Breast epithelium (tissue), 4 donors: ENCODE results near the gene MICAL2. TPM values are rescaled to one million over a fixed set of nuclear protein-coding genes. Genes with fewer than 3 reads are reported as not detected.

Experiments
- DNase-seq, 2 donors: peaks; one replicate each; pipeline ENCODE4 v3.0.0-alpha.2; 2019; ENCODE audit warnings: low spot score in 2 of 2
- H3K27ac ChIP-seq, 2 donors: fragments of 200-600 bp; sonication (generic) in 1 of 2; one replicate each; pipeline ENCODE4 v1.5.1; 2016 to 2019; ENCODE audit warnings: mild to moderate bottlenecking in 1 of 2
- H3K27me3 ChIP-seq, 2 donors: fragments of 200-600 bp; sonication (generic) in 1 of 2; one replicate each; pipeline versions ENCODE4 v1.5.1 to v1.6.0; 2017 to 2019; ENCODE audit warnings: control low read depth in 1 of 2, mild to moderate bottlenecking in 1 of 2
- H3K36me3 ChIP-seq: fragments of 200-600 bp; one replicate; pipeline ENCODE4 v1.5.1; 2019
- H3K4me1 ChIP-seq, 2 donors: fragments of 200-600 bp; sonication (generic); one replicate each; pipeline ENCODE4 v1.5.1; 2016 to 2019; ENCODE audit warnings: control low read depth in 1 of 2
- H3K4me3 ChIP-seq, 3 donors: fragments of 200-600 bp; sonication (generic); 1 replicate in 2 of 3; 2 replicates in 1 of 3; pipeline ENCODE4 v1.5.1; 2016 to 2019; ENCODE audit warnings: mild to moderate bottlenecking in 3 of 3, moderate library complexity in 2 of 3
- H3K9me3 ChIP-seq, 2 donors: fragments of 200-600 bp; sonication (generic) in 1 of 2; one replicate each; pipeline ENCODE4 v1.5.1; 2016 to 2019; ENCODE audit warnings: control low read depth in 1 of 2
- CTCF ChIP-seq, 3 donors: fragments of 450-650 bp; IDR thresholded peaks; one replicate each; pipeline ENCODE4 v1.5.1; 2016 to 2017; ENCODE audit warnings: antibody characterized with exemption in 3 of 3, mild to moderate bottlenecking in 3 of 3, moderate library complexity in 3 of 3
- POLR2A ChIP-seq: fragments of 450-650 bp; IDR thresholded peaks from one replicate; pipeline ENCODE4 v1.6.1; 2016; ENCODE audit warnings: antibody characterized with exemption, mild to moderate bottlenecking, moderate library complexity
- POLR2AphosphoS5 ChIP-seq, 3 donors: sonication (generic); formaldehyde crosslinking; IDR thresholded peaks; one replicate each; pipeline ENCODE4 v1.6.1; 2017; ENCODE audit warnings: antibody characterized with exemption in 3 of 3
- intact Hi-C: fragments of 100-400 bp; cut with DNase I; formaldehyde crosslinking; loops from one replicate; pipeline ENCODE4 v1.15.1; 2023; ENCODE audit warnings: low total_unique reads
- total RNA-seq, 3 donors: library from RNA; depleted of rRNA; stranded (reverse); fragments of >200 nt; gene quantifications; one replicate each; pipeline ENCODE4 v1.1.0, GENCODE V29; 2016

Gene MICAL2
- total RNA-seq, 3 donors from 2014 or later = 30.9 to 52.4 (median 38.6) TPM

- Histone ChIP-seq H3K36me3 (no peaks in the 10 kb centered on the region), H3K27me3 (no peaks in the 10 kb centered on the region), H3K27ac (peak overlapping the region; percentile 1 to 66), H3K4me3 (no peak overlapping the region), H3K9me3 (no peaks in the 10 kb centered on the region), H3K4me1 (peaks cover 0 to 3% of the 10 kb centered on the region in 2 donors)
- peak in 1 of 2 donors; percentile 72 for DNase-seq
- intact Hi-C loops = no loop called here
- TF ChIP-seq POLR2A (no peak), POLR2AphosphoS5 (IDR thresholded peaks at IDR 0.05) (peak in 2 of 3 donors; percentile 31 to 40)
Measured at GRCh38 chr11:12216041-12216451, 105.7 kb downstream of the MICAL2 start.

- peaks cover 0 to 3% of the 10 kb centered on the region in 2 donors for H3K4me1 ChIP-seq
- H3K27me3 ChIP-seq = no peaks in the 10 kb centered on the region
- DNase-seq = no peak
- intact Hi-C loops = no loop called here
- H3K27ac ChIP-seq = peak overlapping the region in 1 of 2 donors; percentile 66
- no peaks in the 10 kb centered on the region for H3K36me3 ChIP-seq
- H3K9me3 ChIP-seq = no peaks in the 10 kb centered on the region
- no peak overlapping the region for H3K4me3 ChIP-seq
- no peak for TF ChIP-seq POLR2A
- TF ChIP-seq CTCF (IDR thresholded peaks at IDR 0.05) = no peak
- TF ChIP-seq POLR2AphosphoS5 (IDR thresholded peaks at IDR 0.05) = no peak
Measured at GRCh38 chr11:12216671-12217374, 106.4 kb downstream of the MICAL2 start.

- Histone ChIP-seq H3K4me1 (peaks cover 0 to 3% of the 10 kb centered on the region in 2 donors), H3K4me3 (no peak overlapping the region), H3K9me3 (no peaks in the 10 kb centered on the region), H3K36me3 (no peaks in the 10 kb centered on the region), H3K27ac (no peak overlapping the region), H3K27me3 (no peaks in the 10 kb centered on the region)
- TF ChIP-seq POLR2AphosphoS5 (IDR thresholded peaks at IDR 0.05) (no peak), CTCF (IDR thresholded peaks at IDR 0.05) (no peak), POLR2A (no peak)
- intact Hi-C loops = no loop called here
- no peak for DNase-seq
Measured at GRCh38 chr11:12217879-12218278, 107.5 kb downstream of the MICAL2 start.

GRCh38 chr11:12218909-12219308 is 108.5 kb downstream of the MICAL2 start:
- intact Hi-C loops = no loop called here
- no peaks in the 10 kb centered on the region for H3K27me3 ChIP-seq
- no peak for DNase-seq
- H3K4me1 ChIP-seq = peaks cover 0 to 7% of the 10 kb centered on the region in 2 donors
- H3K36me3 ChIP-seq = no peaks in the 10 kb centered on the region
- TF ChIP-seq CTCF (IDR thresholded peaks at IDR 0.05) = no peak
- no peak for TF ChIP-seq POLR2A
- no peak for TF ChIP-seq POLR2AphosphoS5 (IDR thresholded peaks at IDR 0.05)
- no peaks in the 10 kb centered on the region for H3K9me3 ChIP-seq
- H3K4me3 ChIP-seq = no peak overlapping the region
- H3K27ac ChIP-seq = no peak overlapping the region

GRCh38 chr11:12219757-12220156 is 109.4 kb downstream of the MICAL2 start:
- Histone ChIP-seq H3K9me3 (no peaks in the 10 kb centered on the region), H3K27me3 (no peaks in the 10 kb centered on the region), H3K27ac (no peak overlapping the region), H3K4me3 (no peak overlapping the region), H3K36me3 (no peaks in the 10 kb centered on the region), H3K4me1 (peaks cover 0 to 15% of the 10 kb centered on the region in 2 donors)
- DNase-seq = no peak
- TF ChIP-seq POLR2AphosphoS5 (IDR thresholded peaks at IDR 0.05) = no peak
- TF ChIP-seq POLR2A = no peak
- TF ChIP-seq CTCF (IDR thresholded peaks at IDR 0.05) = no peak
- intact Hi-C loops = no loop called here
